AG09309 (cell line): ENCODE measurements around the gene DPYD.
A peak's percentile ranks its signal among the peaks of the same experiment; 100 is the strongest.

ENCODE experiments used
- DNase-seq: peaks from one replicate; pipeline ENCODE4 v3.0.0-alpha.2; 2010; ENCODE audit warnings: low read depth
- H3K4me3 ChIP-seq: 2 replicates; pipeline ENCODE4 v1.5.1; 2011; ENCODE audit warnings: mild to moderate bottlenecking, low read depth, low read length, moderate library complexity; ENCODE audit not compliant: control insufficient read depth
- CTCF ChIP-seq: IDR thresholded peaks from 2 replicates; pipeline ENCODE4 v1.5.1; 2011; ENCODE audit warnings: mild to moderate bottlenecking, low read depth, low read length, inconsistent platforms; ENCODE audit not compliant: insufficient read depth, control insufficient read depth; ENCODE audit errors: missing control alignments

DPYD gene

GRCh38 chr1:97412737-97413136 is 508.1 kb downstream of the DPYD start:
- no peak for TF ChIP-seq CTCF
- no peak overlapping the region for H3K4me3 ChIP-seq
- no peak for DNase-seq

- DNase-seq: peak; percentile 23
- no peak overlapping the region for H3K4me3 ChIP-seq
- TF ChIP-seq CTCF: no peak
These were observed 508.7 kb downstream of the DPYD start for GRCh38 chr1:97412166-97412565.

GRCh38 chr1:97396463-97396862 is 524.4 kb downstream of the DPYD start:
- DNase-seq: no peak
- H3K4me3 ChIP-seq: no peak overlapping the region
- no peak for TF ChIP-seq CTCF

GRCh38 chr1:97392701-97393100 is 528.1 kb downstream of the DPYD start:
- no peak for TF ChIP-seq CTCF
- H3K4me3 ChIP-seq: no peak overlapping the region
- DNase-seq: no peak

- no peak overlapping the region for H3K4me3 ChIP-seq
- no peak for DNase-seq
- TF ChIP-seq CTCF: no peak
These were observed 535.1 kb downstream of the DPYD start for GRCh38 chr1:97385536-97386277.

- no peak overlapping the region for H3K4me3 ChIP-seq
- DNase-seq: peak; percentile 62
- no peak for TF ChIP-seq CTCF
These were observed 536.4 kb downstream of the DPYD start for GRCh38 chr1:97384294-97384968.
